ENCODE measurements around the gene OPN3. TPM values are rescaled to one million over a fixed set of nuclear protein-coding genes. Genes with fewer than 3 reads are reported as not detected.

Gene OPN3
- total RNA-seq, 2 donors from 2014 or later = 11.7 to 39.1 TPM

DNA sequence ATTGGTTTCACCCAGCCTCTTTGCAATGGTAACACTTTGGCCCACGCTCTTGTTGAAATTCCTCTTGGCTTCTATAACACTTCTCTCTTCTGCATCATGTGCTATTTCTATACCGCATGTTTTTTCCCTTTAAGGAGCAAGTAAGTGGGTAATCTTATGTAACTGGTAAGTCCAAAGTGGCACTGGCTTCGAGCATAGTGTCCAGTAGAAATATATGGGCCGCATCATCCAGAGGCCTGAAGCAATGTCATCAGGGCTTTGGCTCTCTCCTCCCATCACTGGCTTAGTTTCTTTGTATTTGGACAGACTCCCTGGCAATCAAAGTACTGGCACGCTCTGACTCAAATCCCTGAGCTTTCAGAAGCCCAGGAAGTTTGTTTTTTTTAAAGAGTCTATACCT is 17.5 kb downstream of the OPN3 start:
- no peaks in the 10 kb centered on the region for H3K9me3 ChIP-seq
- no peaks in the 10 kb centered on the region for H3K27me3 ChIP-seq
- no peaks in the 10 kb centered on the region for H3K4me1 ChIP-seq
- no peak overlapping the region for H3K27ac ChIP-seq
- TF ChIP-seq, protein P1, sequence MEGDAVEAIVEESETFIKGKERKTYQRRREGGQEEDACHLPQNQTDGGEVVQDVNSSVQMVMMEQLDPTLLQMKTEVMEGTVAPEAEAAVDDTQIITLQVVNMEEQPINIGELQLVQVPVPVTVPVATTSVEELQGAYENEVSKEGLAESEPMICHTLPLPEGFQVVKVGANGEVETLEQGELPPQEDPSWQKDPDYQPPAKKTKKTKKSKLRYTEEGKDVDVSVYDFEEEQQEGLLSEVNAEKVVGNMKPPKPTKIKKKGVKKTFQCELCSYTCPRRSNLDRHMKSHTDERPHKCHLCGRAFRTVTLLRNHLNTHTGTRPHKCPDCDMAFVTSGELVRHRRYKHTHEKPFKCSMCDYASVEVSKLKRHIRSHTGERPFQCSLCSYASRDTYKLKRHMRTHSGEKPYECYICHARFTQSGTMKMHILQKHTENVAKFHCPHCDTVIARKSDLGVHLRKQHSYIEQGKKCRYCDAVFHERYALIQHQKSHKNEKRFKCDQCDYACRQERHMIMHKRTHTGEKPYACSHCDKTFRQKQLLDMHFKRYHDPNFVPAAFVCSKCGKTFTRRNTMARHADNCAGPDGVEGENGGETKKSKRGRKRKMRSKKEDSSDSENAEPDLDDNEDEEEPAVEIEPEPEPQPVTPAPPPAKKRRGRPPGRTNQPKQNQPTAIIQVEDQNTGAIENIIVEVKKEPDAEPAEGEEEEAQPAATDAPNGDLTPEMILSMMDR (IDR thresholded peaks at IDR 0.05) = no peak
- no peak overlapping the region for H3K9ac ChIP-seq (ENCODE audit: low read depth in 2 of 2, low read length in 2 of 2)
- H3K36me3 ChIP-seq = no peaks in the 10 kb centered on the region
- no peak overlapping the region for H3K4me3 ChIP-seq
- intact Hi-C loops (cut with DNase I) = no loop called here
- no peak for DNase-seq

DNA sequence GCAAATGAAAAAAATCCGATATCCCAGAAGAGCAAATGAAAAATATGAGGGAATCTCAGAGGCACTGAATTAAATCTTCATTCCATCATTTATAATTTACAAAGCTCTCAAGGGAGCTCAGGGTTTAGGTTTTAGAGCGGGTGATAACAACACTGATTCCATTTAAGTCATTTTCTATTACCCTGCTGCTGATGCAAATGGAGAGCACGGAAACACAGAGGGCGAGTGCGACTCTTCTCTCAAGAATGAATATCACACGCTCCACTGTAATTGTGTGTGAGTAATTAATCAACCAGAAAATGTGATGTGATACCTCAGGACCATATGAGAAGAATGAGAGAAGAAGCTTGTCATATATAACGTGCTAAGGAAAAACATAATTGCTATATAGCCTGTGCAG is 22.7 kb downstream of the OPN3 start:
- no peak for DNase-seq
- Histone ChIP-seq H3K27me3 (no peaks in the 10 kb centered on the region), H3K4me3 (no peak overlapping the region), H3K9me3 (no peaks in the 10 kb centered on the region), H3K4me1 (peaks cover 5% of the 10 kb centered on the region), H3K36me3 (no peaks in the 10 kb centered on the region), H3K9ac (ENCODE audit: low read depth in 2 of 2, low read length in 2 of 2) (no peak overlapping the region), H3K27ac (no peak overlapping the region)
- intact Hi-C loops (cut with DNase I) = loop anchor here (10.0 kb wide), 1 partner anchor 377 kb away; the partner anchor contains the start of gene MAP1LC3C
- TF ChIP-seq, protein P1 (IDR thresholded peaks at IDR 0.05) = no peak

DNA sequence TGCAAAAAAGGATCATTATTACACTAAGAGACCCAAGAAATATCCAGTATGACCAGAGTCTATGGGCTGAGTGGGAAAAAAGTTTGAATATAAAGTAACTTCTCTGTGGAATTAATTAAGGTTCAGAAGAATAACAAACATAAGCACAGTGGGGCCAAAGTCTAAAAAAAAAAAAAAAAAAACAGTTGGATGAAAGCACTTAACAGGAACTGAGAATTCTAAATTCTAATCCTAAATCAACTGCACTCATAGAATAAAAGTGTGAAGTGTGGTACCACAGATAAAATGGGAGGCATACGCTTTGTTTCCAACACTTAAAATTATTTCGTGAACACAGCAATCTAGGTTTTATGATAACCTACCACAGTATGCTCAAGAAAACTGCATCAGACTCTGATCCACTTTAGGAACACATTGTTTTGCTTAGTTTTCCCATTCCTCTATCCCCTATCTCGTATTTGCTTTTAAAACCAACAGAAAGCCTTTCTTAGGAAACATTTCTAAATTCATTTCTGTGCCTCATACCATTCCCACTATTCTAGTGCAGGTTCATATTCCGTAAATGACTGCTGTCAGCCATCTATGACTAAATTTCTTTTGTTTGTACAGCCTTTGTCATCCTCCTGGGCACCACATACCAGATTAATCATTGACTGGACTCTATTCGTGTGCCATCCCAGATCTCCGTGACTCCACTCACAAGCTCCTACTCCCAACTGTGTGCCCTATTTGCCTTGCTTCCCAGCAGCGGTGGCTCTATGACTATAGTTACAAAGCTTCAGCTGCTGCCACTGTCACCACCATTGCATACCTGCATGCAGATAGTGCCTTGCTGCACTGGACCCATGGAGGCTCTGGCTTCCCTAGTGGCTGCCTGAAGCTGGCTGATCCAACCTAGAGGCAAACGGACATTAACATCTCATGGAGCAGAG is 24.9 kb downstream of the OPN3 start:
- Histone ChIP-seq H3K27me3 (no peaks in the 10 kb centered on the region), H3K27ac (peak overlapping the region; percentile 46), H3K4me3 (no peak overlapping the region), H3K9ac (ENCODE audit: low read depth in 2 of 2, low read length in 2 of 2) (peak overlapping the region in 1 of 2 donors; percentile 23), H3K9me3 (no peaks in the 10 kb centered on the region), H3K4me1 (peaks cover 11% of the 10 kb centered on the region), H3K36me3 (no peaks in the 10 kb centered on the region)
- intact Hi-C loops (cut with DNase I) = loop anchor here (10.0 kb wide), 1 partner anchor 379 kb away; the partner anchor contains the start of gene MAP1LC3C
- TF ChIP-seq, protein P1 (IDR thresholded peaks at IDR 0.05) = no peak
- peak; percentile 49 for DNase-seq

DNA sequence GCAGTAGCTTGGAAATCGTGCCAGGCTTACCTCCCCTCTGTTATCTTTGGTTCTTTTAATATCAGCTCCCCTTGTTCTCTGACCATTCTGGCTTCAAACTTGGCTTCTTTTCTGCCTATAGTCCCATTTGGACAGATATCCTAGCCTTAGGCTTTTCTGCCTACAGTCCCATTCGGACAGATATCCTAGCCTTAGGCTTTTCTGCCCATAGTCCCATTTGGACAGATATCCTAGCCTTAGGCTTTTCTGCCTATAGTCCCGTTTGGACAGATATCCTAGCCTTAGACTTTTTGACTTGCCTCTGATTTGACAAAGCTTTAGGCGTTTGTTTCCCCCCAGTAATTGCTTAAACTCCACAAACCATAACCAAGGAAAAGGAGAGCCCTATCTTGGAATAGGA is 25.6 kb downstream of the OPN3 start:
- Histone ChIP-seq H3K27me3 (no peaks in the 10 kb centered on the region), H3K36me3 (no peaks in the 10 kb centered on the region), H3K4me1 (peaks cover 13% of the 10 kb centered on the region), H3K4me3 (no peak overlapping the region), H3K27ac (no peak overlapping the region), H3K9ac (ENCODE audit: low read depth in 2 of 2, low read length in 2 of 2) (no peak overlapping the region), H3K9me3 (no peaks in the 10 kb centered on the region)
- intact Hi-C loops (cut with DNase I) = loop anchor here (10.0 kb wide), 1 partner anchor 380 kb away; the partner anchor contains the start of gene MAP1LC3C
- TF ChIP-seq, protein P1 (IDR thresholded peaks at IDR 0.05) = no peak
- no peak for DNase-seq

DNA sequence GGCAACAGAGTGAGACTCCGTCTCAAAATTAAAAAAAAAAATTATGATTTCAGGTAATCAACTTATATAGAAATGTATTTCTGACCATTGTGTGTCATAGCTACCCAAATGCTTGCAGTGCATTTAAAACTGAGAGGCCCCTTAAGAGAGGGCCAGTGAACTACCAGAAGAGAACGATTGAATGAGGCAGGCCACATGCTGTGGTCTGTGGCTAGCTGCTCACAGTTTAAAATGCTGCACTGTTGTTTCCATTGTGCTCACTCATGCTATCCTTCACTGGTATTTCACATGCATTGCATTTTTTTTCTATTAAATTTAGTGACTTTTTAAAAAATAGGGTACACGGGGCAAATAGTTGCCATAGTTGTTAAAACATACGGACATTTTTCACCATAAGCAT is 26.0 kb downstream of the OPN3 start:
- Histone ChIP-seq H3K27me3 (no peaks in the 10 kb centered on the region), H3K9me3 (no peaks in the 10 kb centered on the region), H3K4me3 (no peak overlapping the region), H3K9ac (ENCODE audit: low read depth in 2 of 2, low read length in 2 of 2) (no peak overlapping the region), H3K36me3 (no peaks in the 10 kb centered on the region), H3K27ac (no peak overlapping the region), H3K4me1 (peaks cover 13% of the 10 kb centered on the region)
- intact Hi-C loops (cut with DNase I) = loop anchor here (10.0 kb wide), 1 partner anchor 381 kb away; the partner anchor contains the start of gene MAP1LC3C
- DNase-seq = no peak
- TF ChIP-seq, protein P1 (IDR thresholded peaks at IDR 0.05) = no peak
